GM12878 (cell line): ENCODE data around the gene DST. TPM values are rescaled to one million over a fixed set of nuclear protein-coding genes. Genes with fewer than 3 reads are reported as not detected.

ENCODE experiments used
- ATAC-seq: fragments of 200-7000 bp; cut with Tn5 transposase; 3 replicates; pipeline ENCODE4 v1.9.1; 2020; ENCODE audit warnings: mild to moderate bottlenecking, moderate library complexity
- BruUV-seq: library from RNA; stranded (reverse); fragments of 400-500 nt; replicated peaks from 2 replicates; lab custom pipeline; 2021; lab: Mats Ljungman, UMichigan
- CTCF ChIA-PET: fragments of 300-600 bp; sonication (Branson Sonifier 250); formaldehyde crosslinking; extraction: SDS; loops from one replicate; lab custom pipeline; 2021; ENCODE audit warnings: inconsistent platforms; lab: Yijun Ruan, JAX
- POLR2A ChIA-PET: fragments of 350-600 bp; formaldehyde crosslinking; extraction: SDS; loops from one replicate; lab custom pipeline; 2021; ENCODE audit warnings: inconsistent platforms; lab: Charles Lee
- RAD21 ChIA-PET: fragments of 300-600 bp; sonication (Branson Sonifier 250); formaldehyde crosslinking; loops from one replicate; lab custom pipeline; 2023; ENCODE audit warnings: antibody characterized with exemption; ENCODE audit not compliant: unreplicated experiment; lab: Charles Lee
- SMC1A ChIA-PET: fragments of 300-600 bp; sonication (Branson Sonifier 250); formaldehyde crosslinking; loops from one replicate; lab custom pipeline; 2023; ENCODE audit not compliant: unreplicated experiment, uncharacterized antibody; lab: Charles Lee
- DNase-seq: peaks from one replicate; pipeline ENCODE4 v3.0.0-alpha.2; 2011; ENCODE audit warnings: low read depth, low spot score
- FAIRE-seq: peaks from 3 replicates; lab custom pipeline; 2011; peaks lifted over from hg19 to GRCh38; lab: Jason Lieb, UNC
- H2AFZ ChIP-seq: 2 replicates; pipeline ENCODE4 v1.6.0; 2011; ENCODE audit warnings: low read depth, low read length, control low read depth; ENCODE audit not compliant: control insufficient read depth
- H3K27ac ChIP-seq: 2 replicates; pipeline ENCODE4 v1.5.1; 2011; ENCODE audit warnings: control low read depth; ENCODE audit not compliant: control insufficient read depth, insufficient read depth
- H3K27me3 ChIP-seq, 2 experiments: replicated peaks in 1 of 2; 2 replicates each; pipeline versions ENCODE4 v1.6.0 to v1.6.1; 2011; ENCODE audit warnings: low read length in 1 of 2; ENCODE audit not compliant: control insufficient read depth in 2 of 2, insufficient read depth in 2 of 2
- H3K36me3 ChIP-seq, 2 experiments: 2 replicates each; pipeline ENCODE4 v1.5.1; 2011; ENCODE audit warnings: low read length in 1 of 2; ENCODE audit not compliant: control insufficient read depth in 2 of 2, insufficient read depth in 2 of 2
- H3K4me1 ChIP-seq: 2 replicates; pipeline ENCODE4 v1.6.1; 2011; ENCODE audit warnings: mild to moderate bottlenecking, low read length, moderate library complexity, mixed read lengths; ENCODE audit not compliant: control insufficient read depth, insufficient read depth
- H3K4me2 ChIP-seq: 2 replicates; pipeline ENCODE4 v1.6.0; 2011; ENCODE audit warnings: control low read depth; ENCODE audit not compliant: control insufficient read depth, insufficient read depth
- H3K4me3 ChIP-seq: fragments of 200-600 bp; sonication (generic); 2 replicates; pipeline ENCODE4 v1.5.1; 2016
- H3K79me2 ChIP-seq: 2 replicates; pipeline ENCODE4 v1.6.0; 2011; ENCODE audit warnings: low read length; ENCODE audit not compliant: control insufficient read depth, insufficient read depth
- H3K9ac ChIP-seq: 2 replicates; pipeline ENCODE4 v1.8.0; 2011; ENCODE audit warnings: low read length, control low read depth, mixed read lengths; ENCODE audit not compliant: control insufficient read depth, insufficient read depth
- H3K9me3 ChIP-seq: replicated peaks from 3 replicates; pipeline ENCODE4 v1.5.1; 2011; ENCODE audit warnings: mild to moderate bottlenecking, low read length; ENCODE audit not compliant: control insufficient read depth, insufficient read depth
- H4K20me1 ChIP-seq: 2 replicates; pipeline ENCODE4 v1.6.0; 2011; ENCODE audit not compliant: control insufficient read depth, insufficient read depth
- CBX3 ChIP-seq: fragments of 200-600 bp; sonication (generic); IDR thresholded peaks from 2 replicates; pipeline ENCODE4 v1.6.1; 2016; ENCODE audit warnings: low read depth, borderline replicate concordance
- HDAC6 ChIP-seq: fragments of 200-600 bp; sonication (generic); IDR thresholded peaks from one replicate; pipeline ENCODE4 v1.8.0; 2017; ENCODE audit warnings: antibody characterized with exemption; ENCODE audit not compliant: unreplicated experiment
- ZNF622 ChIP-seq: fragments of 450-650 bp; IDR thresholded peaks from 2 replicates; pipeline ENCODE4 v1.6.1; 2017; ENCODE audit warnings: mild to moderate bottlenecking, inconsistent platforms
- WGBS: methylation state at CpG from one replicate; pipeline ENCODE4 v1.1.6; 2016; ENCODE audit warnings: low lambda C conversion rate; ENCODE audit not compliant: insufficient replicate concordance, insufficient coverage; ENCODE audit errors: missing lambda C conversion rate; 5-methylcytosine and 5-hydroxymethylcytosine counted together
- in situ Hi-C: fragments of 300-500 bp; cut with MboI; formaldehyde crosslinking; loops from 9 replicates; pipeline ENCODE4 v1.14.3; 2018; ENCODE audit warnings: mixed read lengths
- intact Hi-C: fragments of 100-400 bp; cut with micrococcal nuclease; formaldehyde crosslinking; loops from one replicate; pipeline ENCODE4 v1.14.2; 2022; ENCODE audit not compliant: unreplicated experiment
- polyA plus RNA-seq, 11 experiments: library from polyadenylated mRNA; depleted of rRNA in 4 of 11; unstranded in 6 of 11; stranded (reverse) in 5 of 11; fragments of >200 nt; fragmentation: Nextera tagmentation in 4 of 11; fragmentation: Illumina TruSeq in 1 of 11; extraction: Ambion mirVana in 4 of 11; extraction: Trizol in 1 of 11; gene quantifications; 1 replicate in 1 of 11; 2 replicates in 10 of 11; pipeline versions ENCODE4 v1.2.1 to v1.2.3, GENCODE V29; 2011 to 2016; ENCODE audit warnings: inconsistent platforms in 2 of 11, missing spikeins in 2 of 11, low read depth in 1 of 11
- total RNA-seq, 4 experiments: library from RNA; depleted of rRNA in 3 of 4; stranded (reverse); fragments of >200 nt in 3 of 4; fragmentation: Illumina TruSeq in 1 of 4; extraction: Trizol in 1 of 4; gene quantifications; 2 replicates each; pipeline versions ENCODE4 v1.2.1 to v1.2.3, GENCODE V29; 2013 to 2021
- TF ChIP-seq, protein P1 (sequence below): IDR thresholded peaks from 2 replicates; pipeline ENCODE4 v1.6.1; 2011; ENCODE audit warnings: borderline replicate concordance, low read depth, mild to moderate bottlenecking, moderate library complexity, mixed read lengths, low read length; ENCODE audit not compliant: insufficient read depth; ENCODE audit errors: extremely low read length
- TF ChIP-seq, protein P2 (sequence below): fragments of 450-650 bp; conservative IDR thresholded peaks from 2 replicates; pipeline ENCODE4 v1.6.1; 2017; ENCODE audit warnings: mild to moderate bottlenecking, moderate library complexity
- TF ChIP-seq, protein P3 (sequence below): IDR thresholded peaks from 2 replicates; pipeline ENCODE4 v1.6.1; 2012; ENCODE audit warnings: low read depth, low read length, improper control_type of control experiment

DST gene
- total and polyA plus RNA-seq, 10 of the 15 experiments (the other 5 are each of a cell fraction or from before 2014, with no cell fraction given): 32.1 to 156 (median 75.0) TPM

DNA sequence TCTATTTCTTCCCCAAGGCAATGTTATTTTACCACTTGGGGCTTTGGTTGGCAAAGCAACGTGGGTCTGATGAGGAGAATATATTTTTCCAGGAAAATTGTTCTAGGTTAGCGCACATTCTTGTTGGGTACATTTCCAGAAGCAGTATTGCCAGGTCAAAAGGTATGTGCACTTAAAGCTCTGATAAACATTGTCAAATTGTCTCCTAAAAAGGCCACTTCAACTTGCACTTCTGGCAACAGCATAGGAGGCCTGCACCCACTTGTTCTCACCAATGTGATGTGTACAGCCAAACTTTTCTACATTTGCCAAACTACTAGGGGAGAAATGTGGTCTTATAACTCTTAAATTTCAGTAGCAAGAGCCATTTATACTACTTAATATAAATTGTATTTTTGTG lies 197.8 kb downstream of the DST start:
- Histone ChIP-seq H4K20me1 (no peaks in the 10 kb centered on the region), H3K4me1 (no peaks in the 10 kb centered on the region), H3K27ac (no peak overlapping the region), H3K36me3 (no peaks in the 10 kb centered on the region), H3K9ac (no peak overlapping the region), H2AFZ (no peak overlapping the region), H3K27me3 (no peaks in the 10 kb centered on the region), H3K79me2 (no peaks in the 10 kb centered on the region), H3K4me3 (no peak overlapping the region), H3K4me2 (no peak overlapping the region), H3K9me3 (peaks cover 1% of the 10 kb centered on the region; the same call in 1 of the 3 replicates)
- intact Hi-C loops: loop anchor here (5.0 kb wide), 1 partner anchor 88 kb away; no protein-coding TSS in a partner anchor
- WGBS: 50% methylated on average over 2 of the region's 2 CpGs
- ChIA-PET POLR2A (interaction anchor here (0.7 kb wide), 1 partner anchor 11 kb away, joined by 3 read pairs; no protein-coding TSS in a partner anchor), SMC1A (no interaction called here), CTCF (no interaction called here), RAD21 (no interaction called here)
- no TSS peak for BruUV-seq
- in situ Hi-C loops: no loop called here
- FAIRE-seq (no peak), DNase-seq (no peak), ATAC-seq (no peak)
- TF ChIP-seq, protein P1, sequence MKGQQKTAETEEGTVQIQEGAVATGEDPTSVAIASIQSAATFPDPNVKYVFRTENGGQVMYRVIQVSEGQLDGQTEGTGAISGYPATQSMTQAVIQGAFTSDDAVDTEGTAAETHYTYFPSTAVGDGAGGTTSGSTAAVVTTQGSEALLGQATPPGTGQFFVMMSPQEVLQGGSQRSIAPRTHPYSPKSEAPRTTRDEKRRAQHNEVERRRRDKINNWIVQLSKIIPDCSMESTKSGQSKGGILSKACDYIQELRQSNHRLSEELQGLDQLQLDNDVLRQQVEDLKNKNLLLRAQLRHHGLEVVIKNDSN: no peak
- no peak for TF ChIP-seq CBX3
- TF ChIP-seq, protein P2, sequence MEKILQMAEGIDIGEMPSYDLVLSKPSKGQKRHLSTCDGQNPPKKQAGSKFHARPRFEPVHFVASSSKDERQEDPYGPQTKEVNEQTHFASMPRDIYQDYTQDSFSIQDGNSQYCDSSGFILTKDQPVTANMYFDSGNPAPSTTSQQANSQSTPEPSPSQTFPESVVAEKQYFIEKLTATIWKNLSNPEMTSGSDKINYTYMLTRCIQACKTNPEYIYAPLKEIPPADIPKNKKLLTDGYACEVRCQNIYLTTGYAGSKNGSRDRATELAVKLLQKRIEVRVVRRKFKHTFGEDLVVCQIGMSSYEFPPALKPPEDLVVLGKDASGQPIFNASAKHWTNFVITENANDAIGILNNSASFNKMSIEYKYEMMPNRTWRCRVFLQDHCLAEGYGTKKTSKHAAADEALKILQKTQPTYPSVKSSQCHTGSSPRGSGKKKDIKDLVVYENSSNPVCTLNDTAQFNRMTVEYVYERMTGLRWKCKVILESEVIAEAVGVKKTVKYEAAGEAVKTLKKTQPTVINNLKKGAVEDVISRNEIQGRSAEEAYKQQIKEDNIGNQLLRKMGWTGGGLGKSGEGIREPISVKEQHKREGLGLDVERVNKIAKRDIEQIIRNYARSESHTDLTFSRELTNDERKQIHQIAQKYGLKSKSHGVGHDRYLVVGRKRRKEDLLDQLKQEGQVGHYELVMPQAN: no peak
- TF ChIP-seq HDAC6: no peak
- TF ChIP-seq ZNF622: no peak
- TF ChIP-seq, protein P3, sequence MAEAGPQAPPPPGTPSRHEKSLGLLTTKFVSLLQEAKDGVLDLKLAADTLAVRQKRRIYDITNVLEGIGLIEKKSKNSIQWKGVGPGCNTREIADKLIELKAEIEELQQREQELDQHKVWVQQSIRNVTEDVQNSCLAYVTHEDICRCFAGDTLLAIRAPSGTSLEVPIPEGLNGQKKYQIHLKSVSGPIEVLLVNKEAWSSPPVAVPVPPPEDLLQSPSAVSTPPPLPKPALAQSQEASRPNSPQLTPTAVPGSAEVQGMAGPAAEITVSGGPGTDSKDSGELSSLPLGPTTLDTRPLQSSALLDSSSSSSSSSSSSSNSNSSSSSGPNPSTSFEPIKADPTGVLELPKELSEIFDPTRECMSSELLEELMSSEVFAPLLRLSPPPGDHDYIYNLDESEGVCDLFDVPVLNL: no peak
